ENCODE data around the gene UBAP1. TPM values are rescaled to one million over a fixed set of nuclear protein-coding genes. Genes with fewer than 3 reads are reported as not detected.
A peak's percentile ranks its signal among the peaks of the same experiment; 100 is the strongest.

UBAP1 gene
- total and polyA plus RNA-seq, 9 of the 15 experiments (the other 6 are each of a cell fraction or from before 2014, with no cell fraction given) = 1.3 to 33.4 (median 16.5) TPM

DNA sequence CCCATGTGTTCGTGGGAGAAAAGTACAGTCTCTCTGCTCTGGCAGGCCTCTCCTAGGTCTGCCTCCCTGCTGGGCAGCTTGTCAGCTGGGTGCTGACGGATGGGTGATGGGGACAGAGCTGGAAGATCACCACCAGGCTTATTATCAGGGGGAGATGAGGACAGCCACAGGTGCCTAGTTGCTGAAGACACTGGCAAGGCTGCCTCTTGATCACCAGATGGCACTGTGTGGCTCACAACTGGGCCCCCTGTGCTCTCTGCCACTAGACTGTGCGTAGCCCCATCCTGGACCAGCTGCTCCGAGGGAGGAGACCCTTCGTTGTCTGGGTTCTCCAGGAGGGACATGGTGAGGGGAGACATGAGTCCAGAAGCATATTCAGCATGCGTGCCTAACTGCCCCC, 77.3 kb downstream of the UBAP1 start:
- Histone ChIP-seq H4K20me1 (replicated peaks; ENCODE audit: control insufficient read depth, insufficient read depth, low read length) (no peaks in the 10 kb centered on the region; the same call in 1 of the 2 replicates), H3K4me3 (no peak overlapping the region), H3K4me2 (ENCODE audit: insufficient read depth, low read length) (no peak overlapping the region), H3K27ac (ENCODE audit: extremely low read depth, low read depth, low read length) (no peak overlapping the region), H3K4me1 (replicated peaks in 1 of 2; ENCODE audit: control insufficient read depth in 2 of 2, insufficient read depth in 2 of 2, low read length in 2 of 2) (peaks cover 0 to 4% of the 10 kb centered on the region in 2 experiments; a peak in 2 of 5 replicates), H3K27me3 (ENCODE audit: control insufficient read depth in 2 of 2, insufficient read depth in 2 of 2, low read length in 2 of 2) (no peaks in the 10 kb centered on the region), H2AFZ (ENCODE audit: low read depth, low read length) (no peak overlapping the region), H3K9ac (ENCODE audit: insufficient read depth in 1 of 2, low read depth in 2 of 2, low read length in 2 of 2) (peak overlapping the region in 1 of 2 experiments; percentile 45; a peak in 2 of 4 replicates), H3K9me3 (replicated peaks; ENCODE audit: control insufficient read depth, insufficient read depth, low read depth, low read length) (no peaks in the 10 kb centered on the region), H3K79me2 (ENCODE audit: control insufficient read depth, insufficient read depth, low read length) (no peaks in the 10 kb centered on the region), H3K36me3 (ENCODE audit: control insufficient read depth, insufficient read depth, low read length) (peaks cover 76% of the 10 kb centered on the region; the same call in 2 of the 3 replicates), H3K9me1 (ENCODE audit: control insufficient read depth, insufficient read depth, low read length) (no peaks in the 10 kb centered on the region)
- BruUV-seq (replicated peaks) = no TSS peak
- no peak for ATAC-seq
- no peak for TF ChIP-seq ZNF77 (CRISPR knock-in tag; IDR thresholded peaks at IDR 0.05)
- TF ChIP-seq, protein P1, sequence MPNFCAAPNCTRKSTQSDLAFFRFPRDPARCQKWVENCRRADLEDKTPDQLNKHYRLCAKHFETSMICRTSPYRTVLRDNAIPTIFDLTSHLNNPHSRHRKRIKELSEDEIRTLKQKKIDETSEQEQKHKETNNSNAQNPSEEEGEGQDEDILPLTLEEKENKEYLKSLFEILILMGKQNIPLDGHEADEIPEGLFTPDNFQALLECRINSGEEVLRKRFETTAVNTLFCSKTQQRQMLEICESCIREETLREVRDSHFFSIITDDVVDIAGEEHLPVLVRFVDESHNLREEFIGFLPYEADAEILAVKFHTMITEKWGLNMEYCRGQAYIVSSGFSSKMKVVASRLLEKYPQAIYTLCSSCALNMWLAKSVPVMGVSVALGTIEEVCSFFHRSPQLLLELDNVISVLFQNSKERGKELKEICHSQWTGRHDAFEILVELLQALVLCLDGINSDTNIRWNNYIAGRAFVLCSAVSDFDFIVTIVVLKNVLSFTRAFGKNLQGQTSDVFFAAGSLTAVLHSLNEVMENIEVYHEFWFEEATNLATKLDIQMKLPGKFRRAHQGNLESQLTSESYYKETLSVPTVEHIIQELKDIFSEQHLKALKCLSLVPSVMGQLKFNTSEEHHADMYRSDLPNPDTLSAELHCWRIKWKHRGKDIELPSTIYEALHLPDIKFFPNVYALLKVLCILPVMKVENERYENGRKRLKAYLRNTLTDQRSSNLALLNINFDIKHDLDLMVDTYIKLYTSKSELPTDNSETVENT (CRISPR knock-in tag; IDR thresholded peaks at IDR 0.05) = no peak
- no peak for TF ChIP-seq SIN3B (IDR thresholded peaks at IDR 0.05; ENCODE audit: low read depth)
- no peak for TF ChIP-seq ZNF57 (CRISPR knock-in tag; IDR thresholded peaks at IDR 0.05)
- TF ChIP-seq, protein P2, sequence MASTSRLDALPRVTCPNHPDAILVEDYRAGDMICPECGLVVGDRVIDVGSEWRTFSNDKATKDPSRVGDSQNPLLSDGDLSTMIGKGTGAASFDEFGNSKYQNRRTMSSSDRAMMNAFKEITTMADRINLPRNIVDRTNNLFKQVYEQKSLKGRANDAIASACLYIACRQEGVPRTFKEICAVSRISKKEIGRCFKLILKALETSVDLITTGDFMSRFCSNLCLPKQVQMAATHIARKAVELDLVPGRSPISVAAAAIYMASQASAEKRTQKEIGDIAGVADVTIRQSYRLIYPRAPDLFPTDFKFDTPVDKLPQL (IDR thresholded peaks at IDR 0.05; ENCODE audit: extremely low read depth, insufficient read length) = no peak
- TF ChIP-seq EP300 (IDR thresholded peaks at IDR 0.05; ENCODE audit: low read length) = no peak
- TF ChIP-seq CAMTA2 (CRISPR knock-in tag; conservative IDR thresholded peaks at IDR 0.05) = no peak
- no peak for TF ChIP-seq EGR1 (conservative IDR thresholded peaks at IDR 0.05)
- TF ChIP-seq CBFB (CRISPR knock-in tag; IDR thresholded peaks at IDR 0.05) = no peak
- TF ChIP-seq POLR2B (IDR thresholded peaks at IDR 0.05; ENCODE audit: low read depth, partially characterized antibody) = no peak
- in situ Hi-C loops (cut with MboI) (no loop called here), intact Hi-C loops (cut with micrococcal nuclease) (loop anchor here (2.0 to 10.0 kb wide), 3 partner anchors 123 to 171 kb away; partner anchors contain the start of gene DCAF12)
- DNase-seq (ENCODE audit: extremely low read depth in 1 of 4, low spot score in 3 of 4) = no peak
- WGBS (ENCODE audit: insufficient coverage, low coverage, missing lambda C conversion rate) = 84% methylated on average over 5 of the region's 6 CpGs
- ChIA-PET CTCF (ENCODE audit: low intra/inter-chr PET ratio) (no interaction called here), POLR2A (interaction anchor here (1.1 kb wide), 1 partner anchor 9 kb away, joined by 3 read pairs; no protein-coding TSS in a partner anchor)
- FAIRE-seq = no peak
